DOHH2 (cell line): ENCODE data around the gene PPFIA4.

Experiments
- EZH2phosphoT487 ChIP-seq: fragments of 200-600 bp; sonication (generic); IDR thresholded peaks from 2 replicates; pipeline ENCODE4 v1.6.1; 2017; ENCODE audit warnings: borderline replicate concordance, mild to moderate bottlenecking, antibody characterized with exemption, low read length, moderate library complexity, mixed read lengths
- TF ChIP-seq, protein P1 (sequence below): fragments of 200-600 bp; sonication (generic); IDR thresholded peaks from one replicate; pipeline ENCODE4 v1.5.1; 2014; ENCODE audit warnings: antibody characterized with exemption, mild to moderate bottlenecking, low read depth, low read length; ENCODE audit not compliant: poor library complexity, severe bottlenecking

DNA sequence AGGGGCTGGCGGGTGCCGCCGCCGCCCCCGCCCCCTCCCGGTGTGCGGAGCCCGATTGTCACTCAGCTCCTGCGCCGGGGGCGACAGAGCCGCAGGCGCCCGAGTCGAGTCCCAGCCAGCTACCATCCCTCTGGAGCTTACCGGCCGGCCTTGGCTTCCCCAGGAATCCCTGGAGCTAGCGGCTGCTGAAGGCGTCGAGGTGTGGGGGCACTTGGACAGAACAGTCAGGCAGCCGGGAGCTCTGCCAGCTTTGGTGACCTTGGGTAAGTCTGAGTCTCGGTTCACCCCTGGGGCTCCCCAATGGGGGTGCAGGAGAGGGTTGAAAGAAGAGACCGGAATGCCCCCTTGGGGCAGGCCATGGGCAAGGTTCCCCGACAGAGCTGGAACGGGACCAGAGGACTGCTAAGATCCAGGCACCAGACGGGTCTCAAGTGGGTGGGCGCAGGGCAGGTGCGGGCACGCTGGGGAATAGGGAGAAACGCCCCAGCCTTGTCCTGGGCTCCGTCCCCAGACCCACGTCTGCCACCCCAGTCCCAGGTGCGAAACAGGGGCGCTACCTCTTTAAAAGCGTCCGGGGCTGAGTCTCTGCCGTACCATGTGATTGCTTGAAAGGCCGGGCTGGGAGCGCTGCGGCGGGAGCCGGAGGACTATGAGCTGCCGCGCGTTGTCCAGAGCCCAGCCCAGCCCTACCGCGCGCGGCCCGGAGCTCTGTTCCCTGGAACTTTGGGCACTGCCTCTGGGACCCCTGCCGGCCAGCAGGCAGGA, 101.6 kb downstream of the PPFIA4 start, which contains the start of gene ADORA1:
- TF ChIP-seq, protein P1, sequence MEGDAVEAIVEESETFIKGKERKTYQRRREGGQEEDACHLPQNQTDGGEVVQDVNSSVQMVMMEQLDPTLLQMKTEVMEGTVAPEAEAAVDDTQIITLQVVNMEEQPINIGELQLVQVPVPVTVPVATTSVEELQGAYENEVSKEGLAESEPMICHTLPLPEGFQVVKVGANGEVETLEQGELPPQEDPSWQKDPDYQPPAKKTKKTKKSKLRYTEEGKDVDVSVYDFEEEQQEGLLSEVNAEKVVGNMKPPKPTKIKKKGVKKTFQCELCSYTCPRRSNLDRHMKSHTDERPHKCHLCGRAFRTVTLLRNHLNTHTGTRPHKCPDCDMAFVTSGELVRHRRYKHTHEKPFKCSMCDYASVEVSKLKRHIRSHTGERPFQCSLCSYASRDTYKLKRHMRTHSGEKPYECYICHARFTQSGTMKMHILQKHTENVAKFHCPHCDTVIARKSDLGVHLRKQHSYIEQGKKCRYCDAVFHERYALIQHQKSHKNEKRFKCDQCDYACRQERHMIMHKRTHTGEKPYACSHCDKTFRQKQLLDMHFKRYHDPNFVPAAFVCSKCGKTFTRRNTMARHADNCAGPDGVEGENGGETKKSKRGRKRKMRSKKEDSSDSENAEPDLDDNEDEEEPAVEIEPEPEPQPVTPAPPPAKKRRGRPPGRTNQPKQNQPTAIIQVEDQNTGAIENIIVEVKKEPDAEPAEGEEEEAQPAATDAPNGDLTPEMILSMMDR: no peak
- TF ChIP-seq EZH2phosphoT487: no peak
